GM12891 (cell line): ENCODE results near the gene ABI2.

Experiments used
- POLR2A ChIP-seq: IDR thresholded peaks from 2 replicates; pipeline ENCODE4 v1.6.1; 2011; ENCODE audit warnings: low read depth, low read length, control low read depth
- POLR2AphosphoS5 ChIP-seq: IDR thresholded peaks from 2 replicates; pipeline ENCODE4 v1.6.1; 2011; ENCODE audit warnings: low read depth, low read length, control low read depth
- POU2F2 ChIP-seq: IDR thresholded peaks from 2 replicates; pipeline ENCODE4 v1.6.1; 2011; ENCODE audit warnings: low read depth, mild to moderate bottlenecking, control low read depth, low read length, moderate library complexity
- SPI1 ChIP-seq: IDR thresholded peaks from 2 replicates; pipeline ENCODE4 v1.6.1; 2011; ENCODE audit warnings: low read depth, low read length, control low read depth
- TAF1 ChIP-seq: IDR thresholded peaks from 2 replicates; pipeline ENCODE4 v1.6.1; 2011; ENCODE audit warnings: low read depth, low read length, control low read depth

DNA sequence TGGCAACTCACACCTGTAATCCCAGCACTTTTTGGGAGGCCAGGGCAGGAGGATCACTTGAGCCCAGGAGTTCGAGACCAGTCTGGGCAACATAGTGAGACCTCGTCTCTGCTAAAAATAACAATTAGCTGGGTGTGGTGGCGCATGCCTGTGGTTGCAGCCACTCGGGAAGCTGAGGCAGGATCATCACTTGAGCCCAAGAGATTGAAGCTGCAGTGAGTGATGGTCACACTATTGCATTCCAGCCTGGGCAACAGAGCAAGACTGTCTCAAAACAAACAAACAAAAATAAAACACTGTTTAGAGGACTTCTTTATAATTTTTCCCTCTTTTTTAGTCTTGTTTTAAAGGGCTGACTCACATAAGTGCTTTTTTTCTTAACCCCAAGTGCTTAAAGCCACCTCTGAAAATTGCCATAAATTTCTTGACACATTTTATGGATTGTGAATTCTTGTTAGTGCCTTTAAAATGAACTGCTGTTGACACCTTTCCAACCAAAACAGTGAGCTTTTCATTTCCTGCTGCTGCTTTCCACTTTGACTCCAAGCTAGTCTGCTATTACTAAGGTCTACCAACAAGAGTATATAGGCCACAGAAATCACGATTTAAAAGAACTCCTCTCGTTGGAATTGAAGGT is 47.6 kb upstream of the ABI2 start:
- TF ChIP-seq SPI1 (no peak), POLR2AphosphoS5 (no peak), POLR2A (no peak), POU2F2 (no peak), TAF1 (no peak)
